IPS-18a (cell line): ENCODE data around the gene NBEAL2.

Experiments
- H3K27ac ChIP-seq: one replicate; pipeline ENCODE4 v1.5.1; 2013; ENCODE audit warnings: low read length
- H3K27me3 ChIP-seq: one replicate; pipeline ENCODE4 v1.6.1; 2013; ENCODE audit warnings: mild to moderate bottlenecking, low read length; ENCODE audit not compliant: control insufficient read depth, insufficient read depth
- H3K36me3 ChIP-seq: one replicate; pipeline ENCODE4 v1.6.1; 2013; ENCODE audit warnings: low read depth, low read length; ENCODE audit not compliant: control insufficient read depth
- H3K4me1 ChIP-seq: one replicate; pipeline ENCODE4 v1.6.1; 2013; ENCODE audit warnings: low read depth, low read length; ENCODE audit not compliant: control insufficient read depth
- H3K4me3 ChIP-seq: one replicate; pipeline ENCODE4 v1.5.1; 2013; ENCODE audit warnings: low read length
- H3K9ac ChIP-seq: one replicate; pipeline ENCODE4 v1.6.1; 2013; ENCODE audit warnings: mild to moderate bottlenecking, low read length, moderate library complexity
- H3K9me3 ChIP-seq: one replicate; pipeline ENCODE4 v1.6.1; 2013; ENCODE audit warnings: low read depth, low read length; ENCODE audit not compliant: control insufficient read depth

The NBEAL2 gene

GRCh38 chr3:47056705-47057104 lies 77.2 kb downstream of the NBEAL2 start:
- Histone ChIP-seq H3K27me3 (no peaks in the 10 kb centered on the region), H3K27ac (no peak overlapping the region), H3K9me3 (no peaks in the 10 kb centered on the region), H3K4me1 (no peaks in the 10 kb centered on the region), H3K4me3 (no peak overlapping the region), H3K36me3 (peaks cover 19% of the 10 kb centered on the region), H3K9ac (no peak overlapping the region)

GRCh38 chr3:47057212-47057671 lies 77.8 kb downstream of the NBEAL2 start:
- H3K4me3 ChIP-seq, result no peak overlapping the region
- no peak overlapping the region for H3K9ac ChIP-seq
- H3K4me1 ChIP-seq, result no peaks in the 10 kb centered on the region
- H3K9me3 ChIP-seq, result no peaks in the 10 kb centered on the region
- no peaks in the 10 kb centered on the region for H3K27me3 ChIP-seq
- H3K27ac ChIP-seq, result no peak overlapping the region
- H3K36me3 ChIP-seq, result peaks cover 19% of the 10 kb centered on the region
